ENCODE measurements around the gene TPH2. TPM values are rescaled to one million over a fixed set of nuclear protein-coding genes. Genes with fewer than 3 reads are reported as not detected.

TPH2 gene
- total and polyA plus RNA-seq, 2 experiments from 2014 or later = not detected

DNA sequence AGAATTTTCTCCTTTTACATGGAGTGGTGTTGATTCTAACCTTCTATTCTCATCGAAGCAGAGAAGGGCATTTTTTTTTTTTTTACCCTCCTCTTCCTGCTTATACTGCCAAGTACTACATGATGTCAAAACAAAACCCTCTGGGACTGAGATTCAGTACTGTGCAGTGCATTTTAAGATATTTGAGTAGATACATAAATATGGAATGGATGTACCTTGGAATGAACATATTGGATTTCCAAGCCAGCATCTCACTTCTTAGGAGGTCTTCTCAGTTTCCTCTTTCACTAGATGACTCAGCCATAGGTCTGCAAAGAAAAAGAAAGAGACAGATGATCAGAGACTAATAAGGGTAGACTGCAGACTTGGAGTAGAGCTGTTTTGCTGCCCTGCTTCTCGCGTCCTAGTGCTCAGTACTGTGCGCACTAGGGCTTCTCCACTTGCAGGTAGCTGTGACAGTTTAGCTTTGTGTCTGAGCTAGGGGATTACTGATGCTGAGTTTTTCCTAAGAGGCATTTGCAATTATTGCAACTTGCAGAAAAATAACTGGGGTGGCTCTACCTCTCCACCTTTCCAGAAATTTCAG is 20.4 kb downstream of the TPH2 start:
- Histone ChIP-seq H3K4me3 (no peak overlapping the region), H3K9me3 (ENCODE audit: low read depth) (no peaks in the 10 kb centered on the region), H2AFZ (no peak overlapping the region), H3K4me2 (no peak overlapping the region), H3K27me3 (no peaks in the 10 kb centered on the region), H3K4me1 (ENCODE audit: insufficient read depth) (peaks cover 7% of the 10 kb centered on the region), H3K9me2 (replicated peaks; ENCODE audit: insufficient read depth) (no peaks in the 10 kb centered on the region), H4K20me1 (ENCODE audit: insufficient read depth, poor library complexity, severe bottlenecking) (no peaks in the 10 kb centered on the region), H3K27ac (no peak overlapping the region), H3K79me2 (no peaks in the 10 kb centered on the region), H3K36me3 (replicated peaks; ENCODE audit: insufficient read depth, low read depth) (no peaks in the 10 kb centered on the region)
- no peak for DNase-seq (ENCODE audit: low spot score)
- TF ChIP-seq, protein P1, sequence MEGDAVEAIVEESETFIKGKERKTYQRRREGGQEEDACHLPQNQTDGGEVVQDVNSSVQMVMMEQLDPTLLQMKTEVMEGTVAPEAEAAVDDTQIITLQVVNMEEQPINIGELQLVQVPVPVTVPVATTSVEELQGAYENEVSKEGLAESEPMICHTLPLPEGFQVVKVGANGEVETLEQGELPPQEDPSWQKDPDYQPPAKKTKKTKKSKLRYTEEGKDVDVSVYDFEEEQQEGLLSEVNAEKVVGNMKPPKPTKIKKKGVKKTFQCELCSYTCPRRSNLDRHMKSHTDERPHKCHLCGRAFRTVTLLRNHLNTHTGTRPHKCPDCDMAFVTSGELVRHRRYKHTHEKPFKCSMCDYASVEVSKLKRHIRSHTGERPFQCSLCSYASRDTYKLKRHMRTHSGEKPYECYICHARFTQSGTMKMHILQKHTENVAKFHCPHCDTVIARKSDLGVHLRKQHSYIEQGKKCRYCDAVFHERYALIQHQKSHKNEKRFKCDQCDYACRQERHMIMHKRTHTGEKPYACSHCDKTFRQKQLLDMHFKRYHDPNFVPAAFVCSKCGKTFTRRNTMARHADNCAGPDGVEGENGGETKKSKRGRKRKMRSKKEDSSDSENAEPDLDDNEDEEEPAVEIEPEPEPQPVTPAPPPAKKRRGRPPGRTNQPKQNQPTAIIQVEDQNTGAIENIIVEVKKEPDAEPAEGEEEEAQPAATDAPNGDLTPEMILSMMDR (IDR thresholded peaks at IDR 0.05; ENCODE audit: poor library complexity) = no peak
- WGBS (ENCODE audit: low lambda C conversion rate, missing lambda C conversion rate) = 66% methylated on average over 4 of the region's 4 CpGs

DNA sequence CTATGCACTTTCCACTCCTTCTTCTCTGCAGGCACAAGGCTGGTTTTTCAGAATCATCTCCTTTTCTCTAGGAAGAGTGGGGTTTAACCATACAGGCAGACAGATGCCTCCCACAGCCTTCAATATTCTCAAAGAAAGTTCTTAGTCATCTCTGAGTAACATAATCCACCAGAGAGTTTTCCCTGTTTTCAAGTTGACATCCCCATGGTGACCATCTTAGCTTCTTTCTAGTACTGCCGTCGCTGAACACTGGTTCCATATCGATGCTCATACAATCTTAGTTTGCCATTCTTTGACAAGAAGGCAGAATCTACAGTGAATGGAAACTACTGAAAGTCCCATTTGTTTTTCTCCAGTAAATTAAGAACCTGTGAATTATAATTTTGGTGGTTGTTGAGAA is 28.6 kb downstream of the TPH2 start:
- 80% methylated on average over 3 of the region's 3 CpGs for WGBS (ENCODE audit: low lambda C conversion rate, missing lambda C conversion rate)
- H3K27me3 ChIP-seq = peaks cover 4% of the 10 kb centered on the region
- DNase-seq (ENCODE audit: low spot score) = no peak
- no peaks in the 10 kb centered on the region for H3K79me2 ChIP-seq
- TF ChIP-seq, protein P1 (IDR thresholded peaks at IDR 0.05; ENCODE audit: poor library complexity) = no peak
- TF ChIP-seq EZH2phosphoT487 (IDR thresholded peaks at IDR 0.05; ENCODE audit: low read depth, severe bottlenecking, unreplicated experiment) = no peak
- no peak for TF ChIP-seq EZH2 (IDR thresholded peaks at IDR 0.05; ENCODE audit: borderline replicate concordance)
- no peaks in the 10 kb centered on the region for H3K9me3 ChIP-seq (ENCODE audit: low read depth)
- no peak overlapping the region for H3K4me2 ChIP-seq
- H2AFZ ChIP-seq = no peak overlapping the region
- no peaks in the 10 kb centered on the region for H3K9me2 ChIP-seq (replicated peaks; ENCODE audit: insufficient read depth)
- no peak overlapping the region for H3K4me3 ChIP-seq
- no peak overlapping the region for H3K27ac ChIP-seq
- H3K4me1 ChIP-seq (ENCODE audit: insufficient read depth) = no peaks in the 10 kb centered on the region
- no peaks in the 10 kb centered on the region for H4K20me1 ChIP-seq (ENCODE audit: insufficient read depth, poor library complexity, severe bottlenecking)
- no peaks in the 10 kb centered on the region for H3K36me3 ChIP-seq (replicated peaks; ENCODE audit: insufficient read depth, low read depth)

DNA sequence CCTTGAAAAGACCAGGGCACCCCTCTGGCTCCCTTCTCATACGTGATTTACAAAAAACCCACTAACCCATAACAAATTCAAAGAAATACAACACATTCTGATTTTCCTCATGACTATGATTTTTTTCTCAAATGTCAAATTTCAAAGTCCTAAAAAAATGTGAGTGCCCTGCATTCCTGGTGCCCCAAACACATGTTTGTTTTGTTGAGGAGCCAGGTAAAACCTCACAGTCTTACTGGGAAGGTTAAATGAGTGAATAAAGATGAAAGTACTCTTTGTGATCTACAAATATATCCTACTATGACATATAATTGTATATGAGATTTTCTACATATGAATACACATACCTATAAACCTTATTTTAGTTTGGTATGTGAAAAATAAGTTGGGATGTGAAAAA is 30.7 kb downstream of the TPH2 start:
- no peaks in the 10 kb centered on the region for H3K79me2 ChIP-seq
- H3K36me3 ChIP-seq (replicated peaks; ENCODE audit: insufficient read depth, low read depth) = no peaks in the 10 kb centered on the region
- H3K4me3 ChIP-seq = no peak overlapping the region
- no peak overlapping the region for H2AFZ ChIP-seq
- H3K27me3 ChIP-seq = peaks cover 4% of the 10 kb centered on the region
- no peaks in the 10 kb centered on the region for H3K4me1 ChIP-seq (ENCODE audit: insufficient read depth)
- no peaks in the 10 kb centered on the region for H4K20me1 ChIP-seq (ENCODE audit: insufficient read depth, poor library complexity, severe bottlenecking)
- no peak for DNase-seq (ENCODE audit: low spot score)
- H3K27ac ChIP-seq = no peak overlapping the region
- no peaks in the 10 kb centered on the region for H3K9me2 ChIP-seq (replicated peaks; ENCODE audit: insufficient read depth)
- no peak for TF ChIP-seq EZH2phosphoT487 (IDR thresholded peaks at IDR 0.05; ENCODE audit: low read depth, severe bottlenecking, unreplicated experiment)
- TF ChIP-seq, protein P1 (IDR thresholded peaks at IDR 0.05; ENCODE audit: poor library complexity) = no peak
- TF ChIP-seq EZH2 (IDR thresholded peaks at IDR 0.05; ENCODE audit: borderline replicate concordance) = no peak
- 95% methylated on average over 1 of the region's 1 CpG for WGBS (ENCODE audit: low lambda C conversion rate, missing lambda C conversion rate)
- H3K9me3 ChIP-seq (ENCODE audit: low read depth) = no peaks in the 10 kb centered on the region
- H3K4me2 ChIP-seq = no peak overlapping the region

DNA sequence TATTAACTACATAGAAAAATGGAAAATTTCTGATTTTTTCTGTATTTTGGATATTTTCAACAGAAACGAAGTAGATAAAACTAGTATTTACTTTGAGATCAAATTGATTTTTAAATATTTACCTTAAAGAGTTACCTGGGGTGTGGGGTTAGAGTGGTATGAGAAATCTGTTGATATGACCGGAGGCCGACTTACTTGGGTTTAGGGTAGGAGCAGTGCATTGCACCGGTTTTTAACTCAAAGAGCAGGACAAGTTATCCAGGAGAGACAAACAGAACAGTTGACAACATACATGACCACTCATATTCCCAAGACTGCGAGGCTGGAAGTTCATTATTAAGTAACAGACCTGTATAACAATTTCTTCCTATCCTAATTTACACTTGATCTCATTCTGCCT is 31.4 kb downstream of the TPH2 start:
- Histone ChIP-seq H3K27ac (no peak overlapping the region), H2AFZ (no peak overlapping the region), H4K20me1 (ENCODE audit: insufficient read depth, poor library complexity, severe bottlenecking) (no peaks in the 10 kb centered on the region), H3K4me1 (ENCODE audit: insufficient read depth) (no peaks in the 10 kb centered on the region), H3K79me2 (no peaks in the 10 kb centered on the region), H3K4me3 (no peak overlapping the region), H3K9me2 (replicated peaks; ENCODE audit: insufficient read depth) (no peaks in the 10 kb centered on the region), H3K9me3 (ENCODE audit: low read depth) (no peaks in the 10 kb centered on the region), H3K36me3 (replicated peaks; ENCODE audit: insufficient read depth, low read depth) (no peaks in the 10 kb centered on the region), H3K4me2 (no peak overlapping the region), H3K27me3 (peaks cover 4% of the 10 kb centered on the region)
- WGBS (ENCODE audit: low lambda C conversion rate, missing lambda C conversion rate) = 66% methylated on average over 5 of the region's 5 CpGs
- DNase-seq (ENCODE audit: low spot score) = no peak
- TF ChIP-seq EZH2phosphoT487 (IDR thresholded peaks at IDR 0.05; ENCODE audit: low read depth, severe bottlenecking, unreplicated experiment) (no peak), EZH2 (IDR thresholded peaks at IDR 0.05; ENCODE audit: borderline replicate concordance) (no peak)
- TF ChIP-seq, protein P1 (IDR thresholded peaks at IDR 0.05; ENCODE audit: poor library complexity) = no peak
